H54 (cell line): ENCODE results near the gene CLIP2.
"Not testable (repeated sequence)": the region's sequence is repeated elsewhere in the genome, so short reads cannot be mapped to it uniquely, and the experiment has no call there.

Experiments used
- DNase-seq: peaks from one replicate; pipeline ENCODE4 v3.0.0; 2011; ENCODE audit warnings: low spot score, mixed read lengths; ENCODE audit not compliant: insufficient read length
- FAIRE-seq: peaks from 3 replicates; lab custom pipeline; 2011; peaks lifted over from hg19 to GRCh38; lab: Jason Lieb, UNC
- POLR2A ChIP-seq: IDR thresholded peaks from 2 replicates; pipeline ENCODE4 v1.6.1; 2011; ENCODE audit warnings: low read depth, mild to moderate bottlenecking, low read length

The CLIP2 gene

GRCh38 chr7:74289018-74289658 lies at the start of gene CLIP2:
Gene CLIP2, plus strand, starts transcription at chr7:74289407. Its CDS starts 28,140 bp downstream, at chr7:74317547.
- peak; percentile 86 for TF ChIP-seq POLR2A
- FAIRE-seq (no peak), DNase-seq (peak; percentile 79)

- FAIRE-seq (no peak), DNase-seq (no peak)
- TF ChIP-seq POLR2A = no peak
Observed at GRCh38 chr7:74240482-74240881, 48.7 kb upstream of the CLIP2 start.

GRCh38 chr7:74242122-74242443 lies 47.1 kb upstream of the CLIP2 start:
- TF ChIP-seq POLR2A = no peak
- FAIRE-seq (no peak), DNase-seq (no peak)

GRCh38 chr7:74246497-74246896 lies 42.7 kb upstream of the CLIP2 start:
- no peak for TF ChIP-seq POLR2A
- DNase-seq = no peak
- FAIRE-seq = no peak

GRCh38 chr7:74248156-74248555 lies 41.1 kb upstream of the CLIP2 start:
- no peak for FAIRE-seq

GRCh38 chr7:74249058-74249457 lies 40.1 kb upstream of the CLIP2 start:
- not testable (repeated sequence) for DNase-seq, FAIRE-seq

More at GRCh38 chr7:74248156-74248555, 41.1 kb upstream of the CLIP2 start:
- TF ChIP-seq POLR2A = no peak
- DNase-seq = no peak

GRCh38 chr7:74252893-74253292 lies 36.3 kb upstream of the CLIP2 start:
- DNase-seq (no peak), FAIRE-seq (no peak)
- no peak for TF ChIP-seq POLR2A

- TF ChIP-seq POLR2A = no peak
- no peak for FAIRE-seq
- no peak for DNase-seq
Observed at GRCh38 chr7:74253331-74253730, 35.9 kb upstream of the CLIP2 start.

- FAIRE-seq (no peak), DNase-seq (no peak)
- TF ChIP-seq POLR2A = no peak
Observed at GRCh38 chr7:74253835-74254128, 35.4 kb upstream of the CLIP2 start.

- DNase-seq (peak; percentile 95), FAIRE-seq (no peak)
- TF ChIP-seq POLR2A = peak; percentile 80
Observed at GRCh38 chr7:74254129-74254857, 34.9 kb upstream of the CLIP2 start, which contains the start of gene RFC2. Gene RFC2, minus strand, starts transcription at chr7:74254399. Its CDS starts 16 bp downstream, at chr7:74254383.

GRCh38 chr7:74254858-74255379 lies 34.3 kb upstream of the CLIP2 start:
- DNase-seq (no peak), FAIRE-seq (no peak)
- TF ChIP-seq POLR2A = no peak

GRCh38 chr7:74255461-74255860 lies 33.7 kb upstream of the CLIP2 start:
- not testable (repeated sequence) for DNase-seq, FAIRE-seq

GRCh38 chr7:74256491-74257408 lies 32.5 kb upstream of the CLIP2 start:
- TF ChIP-seq POLR2A = no peak
- DNase-seq (no peak), FAIRE-seq (no peak)

GRCh38 chr7:74258639-74259038 lies 30.6 kb upstream of the CLIP2 start:
- TF ChIP-seq POLR2A = no peak
- FAIRE-seq = no peak
- no peak for DNase-seq
